Measurements from ENCODE around the gene SRSF7.

Gene SRSF7

DNA sequence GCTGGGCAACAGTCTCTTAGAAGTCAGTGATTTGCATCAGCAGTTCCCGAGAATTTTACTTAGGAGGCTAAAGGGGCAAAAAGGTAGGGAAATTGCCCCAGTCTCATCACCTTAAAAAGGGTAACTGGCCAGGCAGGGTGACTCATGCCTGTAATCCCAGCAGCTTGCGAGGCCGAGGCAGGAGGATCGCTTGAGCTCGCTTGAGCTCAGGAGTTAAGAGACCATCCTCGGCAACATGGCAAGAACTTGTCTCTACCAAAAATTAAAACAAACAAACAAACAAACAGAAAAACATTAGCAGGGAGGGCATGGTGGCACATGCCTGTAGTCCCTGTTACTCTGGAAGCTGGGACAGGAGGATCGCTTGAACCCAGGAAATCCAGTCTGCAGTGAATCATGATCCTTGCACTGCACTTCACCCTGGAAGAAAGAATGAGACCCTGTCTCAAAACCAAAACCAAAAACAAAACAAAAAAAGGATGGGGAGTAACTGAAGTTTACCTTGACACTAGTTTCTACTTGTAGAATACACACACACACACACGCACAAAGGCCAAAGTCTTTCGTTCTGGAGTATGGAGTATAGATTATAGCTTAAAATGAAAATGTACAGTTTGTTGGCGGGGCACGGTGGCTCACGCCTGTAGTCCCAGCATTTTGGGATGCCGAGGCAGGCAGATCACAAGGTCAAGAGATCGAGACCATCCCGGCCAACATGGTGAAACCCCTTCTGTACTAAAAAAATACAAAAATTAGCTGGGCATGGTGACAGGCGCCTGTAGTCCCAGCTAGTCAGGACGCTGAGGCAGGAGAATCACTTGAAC lies 24.1 kb upstream of the SRSF7 start:
- Histone ChIP-seq H3K4me2 (ENCODE audit: low read length) (no peak overlapping the region), H3K9me3 (ENCODE audit: control insufficient read depth, low read length) (no peaks in the 10 kb centered on the region), H3K27ac (no peak overlapping the region), H3K4me1 (peaks cover 3% of the 10 kb centered on the region), H3K27me3 (ENCODE audit: control insufficient read depth, insufficient read depth, low read length) (no peaks in the 10 kb centered on the region), H3K4me3 (ENCODE audit: low read depth, low read length) (no peak overlapping the region), H3K9ac (no peak overlapping the region), H3K79me2 (no peaks in the 10 kb centered on the region), H3K36me3 (ENCODE audit: control insufficient read depth, insufficient read depth, low read length) (no peaks in the 10 kb centered on the region), H2AFZ (no peak overlapping the region)
- TF ChIP-seq, protein P1, sequence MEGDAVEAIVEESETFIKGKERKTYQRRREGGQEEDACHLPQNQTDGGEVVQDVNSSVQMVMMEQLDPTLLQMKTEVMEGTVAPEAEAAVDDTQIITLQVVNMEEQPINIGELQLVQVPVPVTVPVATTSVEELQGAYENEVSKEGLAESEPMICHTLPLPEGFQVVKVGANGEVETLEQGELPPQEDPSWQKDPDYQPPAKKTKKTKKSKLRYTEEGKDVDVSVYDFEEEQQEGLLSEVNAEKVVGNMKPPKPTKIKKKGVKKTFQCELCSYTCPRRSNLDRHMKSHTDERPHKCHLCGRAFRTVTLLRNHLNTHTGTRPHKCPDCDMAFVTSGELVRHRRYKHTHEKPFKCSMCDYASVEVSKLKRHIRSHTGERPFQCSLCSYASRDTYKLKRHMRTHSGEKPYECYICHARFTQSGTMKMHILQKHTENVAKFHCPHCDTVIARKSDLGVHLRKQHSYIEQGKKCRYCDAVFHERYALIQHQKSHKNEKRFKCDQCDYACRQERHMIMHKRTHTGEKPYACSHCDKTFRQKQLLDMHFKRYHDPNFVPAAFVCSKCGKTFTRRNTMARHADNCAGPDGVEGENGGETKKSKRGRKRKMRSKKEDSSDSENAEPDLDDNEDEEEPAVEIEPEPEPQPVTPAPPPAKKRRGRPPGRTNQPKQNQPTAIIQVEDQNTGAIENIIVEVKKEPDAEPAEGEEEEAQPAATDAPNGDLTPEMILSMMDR (IDR thresholded peaks at IDR 0.05), result no peak

GRCh38 chr2:38771632-38772031 lies 20.5 kb upstream of the SRSF7 start:
- Histone ChIP-seq H3K9ac (no peak overlapping the region), H3K36me3 (ENCODE audit: control insufficient read depth, insufficient read depth, low read length) (no peaks in the 10 kb centered on the region), H3K27ac (no peak overlapping the region), H3K9me3 (ENCODE audit: control insufficient read depth, low read length) (no peaks in the 10 kb centered on the region), H3K4me1 (no peaks in the 10 kb centered on the region), H2AFZ (no peak overlapping the region), H3K79me2 (no peaks in the 10 kb centered on the region), H3K4me2 (ENCODE audit: low read length) (no peak overlapping the region), H3K4me3 (ENCODE audit: low read depth, low read length) (no peak overlapping the region), H3K27me3 (ENCODE audit: control insufficient read depth, insufficient read depth, low read length) (no peaks in the 10 kb centered on the region)
- TF ChIP-seq, protein P1 (IDR thresholded peaks at IDR 0.05), result no peak

DNA sequence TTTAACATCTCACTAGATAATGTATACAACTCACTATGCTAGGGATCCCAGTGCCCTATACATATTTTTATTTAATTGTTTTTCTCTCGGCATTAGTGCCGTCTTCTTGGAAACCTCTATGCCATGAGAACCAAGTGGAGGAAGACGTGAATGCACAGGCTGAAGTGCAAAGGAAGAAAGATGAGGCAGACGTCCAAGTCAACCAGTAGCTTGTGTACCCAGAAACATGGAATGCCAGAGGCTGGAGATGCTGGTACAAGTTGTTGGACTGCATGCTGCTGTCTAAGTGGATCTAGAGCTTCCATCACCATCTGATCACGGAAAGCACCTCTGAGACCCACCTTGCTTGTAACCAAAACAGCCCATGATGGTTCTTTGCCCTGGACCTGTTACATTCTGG lies 14.4 kb upstream of the SRSF7 start:
- no peaks in the 10 kb centered on the region for H3K9me3 ChIP-seq (ENCODE audit: control insufficient read depth, low read length)
- no peaks in the 10 kb centered on the region for H3K36me3 ChIP-seq (ENCODE audit: control insufficient read depth, insufficient read depth, low read length)
- no peak overlapping the region for H3K4me3 ChIP-seq (ENCODE audit: low read depth, low read length)
- no peaks in the 10 kb centered on the region for H3K27me3 ChIP-seq (ENCODE audit: control insufficient read depth, insufficient read depth, low read length)
- no peak overlapping the region for H3K9ac ChIP-seq
- no peak overlapping the region for H2AFZ ChIP-seq
- no peak overlapping the region for H3K4me2 ChIP-seq (ENCODE audit: low read length)
- H3K27ac ChIP-seq, result no peak overlapping the region
- H3K4me1 ChIP-seq, result no peaks in the 10 kb centered on the region
- H3K79me2 ChIP-seq, result no peaks in the 10 kb centered on the region
- TF ChIP-seq, protein P1 (IDR thresholded peaks at IDR 0.05), result no peak

DNA sequence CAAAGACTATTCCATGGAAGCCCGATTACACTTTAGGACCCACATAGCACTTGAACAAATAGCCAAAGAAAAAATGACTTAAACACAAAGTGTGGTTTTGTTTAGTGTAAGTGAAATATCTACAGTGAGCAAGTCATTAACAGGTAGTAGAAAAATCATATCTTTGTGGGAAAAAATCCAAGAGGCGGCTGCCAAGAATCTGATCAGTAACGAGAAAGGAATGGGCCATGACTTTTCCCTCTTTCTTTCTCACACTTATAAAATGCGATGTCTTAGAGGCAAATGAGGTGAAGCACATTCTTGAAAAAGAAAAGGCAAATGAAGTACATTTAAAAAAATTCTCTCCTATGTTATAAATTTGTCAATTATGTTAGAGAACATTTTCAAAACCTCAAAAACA lies 14.0 kb upstream of the SRSF7 start:
- Histone ChIP-seq H3K9me3 (ENCODE audit: control insufficient read depth, low read length) (no peaks in the 10 kb centered on the region), H3K79me2 (no peaks in the 10 kb centered on the region), H3K4me2 (ENCODE audit: low read length) (no peak overlapping the region), H3K36me3 (ENCODE audit: control insufficient read depth, insufficient read depth, low read length) (no peaks in the 10 kb centered on the region), H2AFZ (no peak overlapping the region), H3K27ac (no peak overlapping the region), H3K4me3 (ENCODE audit: low read depth, low read length) (no peak overlapping the region), H3K9ac (no peak overlapping the region), H3K27me3 (ENCODE audit: control insufficient read depth, insufficient read depth, low read length) (no peaks in the 10 kb centered on the region), H3K4me1 (no peaks in the 10 kb centered on the region)
- TF ChIP-seq, protein P1 (IDR thresholded peaks at IDR 0.05), result no peak

DNA sequence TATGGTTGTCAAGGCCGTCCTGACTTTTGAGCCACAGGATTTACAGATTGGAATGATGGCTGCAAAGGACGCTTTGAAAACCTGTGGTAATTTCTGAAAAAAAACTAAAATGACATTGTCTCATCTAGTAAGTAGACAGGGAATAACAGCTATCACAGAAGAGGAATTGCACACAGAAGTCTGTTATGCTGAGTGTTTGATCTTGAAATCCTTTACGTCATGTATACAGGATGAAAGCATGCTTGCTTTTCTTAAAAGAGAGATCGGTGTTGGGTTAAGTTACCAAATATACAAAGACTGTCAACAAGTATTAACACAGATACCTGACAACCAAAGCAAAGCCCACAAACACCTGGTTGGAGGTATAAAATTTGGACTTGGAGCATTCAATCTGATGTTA lies 12.6 kb upstream of the SRSF7 start:
- H3K9me3 ChIP-seq (ENCODE audit: control insufficient read depth, low read length), result no peaks in the 10 kb centered on the region
- no peak overlapping the region for H3K9ac ChIP-seq
- no peaks in the 10 kb centered on the region for H3K79me2 ChIP-seq
- H3K27ac ChIP-seq, result no peak overlapping the region
- H3K4me1 ChIP-seq, result no peaks in the 10 kb centered on the region
- H3K4me2 ChIP-seq (ENCODE audit: low read length), result no peak overlapping the region
- H3K4me3 ChIP-seq (ENCODE audit: low read depth, low read length), result no peak overlapping the region
- TF ChIP-seq, protein P1 (IDR thresholded peaks at IDR 0.05), result no peak
- no peak overlapping the region for H2AFZ ChIP-seq
- H3K27me3 ChIP-seq (ENCODE audit: control insufficient read depth, insufficient read depth, low read length), result no peaks in the 10 kb centered on the region
- no peaks in the 10 kb centered on the region for H3K36me3 ChIP-seq (ENCODE audit: control insufficient read depth, insufficient read depth, low read length)

All from parathyroid adenoma (tissue), 2 donors.